ENCODE measurements around the gene TBC1D8. TPM values are rescaled to one million over a fixed set of nuclear protein-coding genes. Genes with fewer than 3 reads are reported as not detected.

Gene TBC1D8
- total RNA-seq, 1 experiment from 2014 or later: 51.7 TPM

DNA sequence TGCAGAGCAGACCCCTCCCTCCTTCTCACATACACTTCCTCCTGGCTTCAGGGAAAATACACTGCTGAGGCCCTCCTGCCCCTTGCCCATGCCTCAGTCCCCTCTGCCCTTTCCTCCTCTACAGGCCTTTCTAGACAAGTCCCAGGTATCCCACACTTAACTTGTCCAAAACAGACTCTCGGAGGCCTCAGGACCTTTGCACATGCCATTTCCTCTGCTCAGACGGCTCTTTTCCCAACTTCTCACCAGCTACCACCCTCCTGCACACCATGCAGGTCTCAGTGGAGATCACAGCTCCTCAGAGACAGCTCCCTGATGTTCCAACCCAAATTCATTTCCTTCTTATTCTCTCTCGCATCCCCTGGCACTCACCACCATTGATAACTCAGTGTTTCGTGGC is 11.7 kb downstream of the TBC1D8 start (continued):
- TF ChIP-seq, protein P1, sequence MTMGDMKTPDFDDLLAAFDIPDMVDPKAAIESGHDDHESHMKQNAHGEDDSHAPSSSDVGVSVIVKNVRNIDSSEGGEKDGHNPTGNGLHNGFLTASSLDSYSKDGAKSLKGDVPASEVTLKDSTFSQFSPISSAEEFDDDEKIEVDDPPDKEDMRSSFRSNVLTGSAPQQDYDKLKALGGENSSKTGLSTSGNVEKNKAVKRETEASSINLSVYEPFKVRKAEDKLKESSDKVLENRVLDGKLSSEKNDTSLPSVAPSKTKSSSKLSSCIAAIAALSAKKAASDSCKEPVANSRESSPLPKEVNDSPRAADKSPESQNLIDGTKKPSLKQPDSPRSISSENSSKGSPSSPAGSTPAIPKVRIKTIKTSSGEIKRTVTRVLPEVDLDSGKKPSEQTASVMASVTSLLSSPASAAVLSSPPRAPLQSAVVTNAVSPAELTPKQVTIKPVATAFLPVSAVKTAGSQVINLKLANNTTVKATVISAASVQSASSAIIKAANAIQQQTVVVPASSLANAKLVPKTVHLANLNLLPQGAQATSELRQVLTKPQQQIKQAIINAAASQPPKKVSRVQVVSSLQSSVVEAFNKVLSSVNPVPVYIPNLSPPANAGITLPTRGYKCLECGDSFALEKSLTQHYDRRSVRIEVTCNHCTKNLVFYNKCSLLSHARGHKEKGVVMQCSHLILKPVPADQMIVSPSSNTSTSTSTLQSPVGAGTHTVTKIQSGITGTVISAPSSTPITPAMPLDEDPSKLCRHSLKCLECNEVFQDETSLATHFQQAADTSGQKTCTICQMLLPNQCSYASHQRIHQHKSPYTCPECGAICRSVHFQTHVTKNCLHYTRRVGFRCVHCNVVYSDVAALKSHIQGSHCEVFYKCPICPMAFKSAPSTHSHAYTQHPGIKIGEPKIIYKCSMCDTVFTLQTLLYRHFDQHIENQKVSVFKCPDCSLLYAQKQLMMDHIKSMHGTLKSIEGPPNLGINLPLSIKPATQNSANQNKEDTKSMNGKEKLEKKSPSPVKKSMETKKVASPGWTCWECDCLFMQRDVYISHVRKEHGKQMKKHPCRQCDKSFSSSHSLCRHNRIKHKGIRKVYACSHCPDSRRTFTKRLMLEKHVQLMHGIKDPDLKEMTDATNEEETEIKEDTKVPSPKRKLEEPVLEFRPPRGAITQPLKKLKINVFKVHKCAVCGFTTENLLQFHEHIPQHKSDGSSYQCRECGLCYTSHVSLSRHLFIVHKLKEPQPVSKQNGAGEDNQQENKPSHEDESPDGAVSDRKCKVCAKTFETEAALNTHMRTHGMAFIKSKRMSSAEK (CRISPR knock-in tag; IDR thresholded peaks at IDR 0.05; ENCODE audit: borderline replicate concordance): no peak
- TF ChIP-seq, protein P2, sequence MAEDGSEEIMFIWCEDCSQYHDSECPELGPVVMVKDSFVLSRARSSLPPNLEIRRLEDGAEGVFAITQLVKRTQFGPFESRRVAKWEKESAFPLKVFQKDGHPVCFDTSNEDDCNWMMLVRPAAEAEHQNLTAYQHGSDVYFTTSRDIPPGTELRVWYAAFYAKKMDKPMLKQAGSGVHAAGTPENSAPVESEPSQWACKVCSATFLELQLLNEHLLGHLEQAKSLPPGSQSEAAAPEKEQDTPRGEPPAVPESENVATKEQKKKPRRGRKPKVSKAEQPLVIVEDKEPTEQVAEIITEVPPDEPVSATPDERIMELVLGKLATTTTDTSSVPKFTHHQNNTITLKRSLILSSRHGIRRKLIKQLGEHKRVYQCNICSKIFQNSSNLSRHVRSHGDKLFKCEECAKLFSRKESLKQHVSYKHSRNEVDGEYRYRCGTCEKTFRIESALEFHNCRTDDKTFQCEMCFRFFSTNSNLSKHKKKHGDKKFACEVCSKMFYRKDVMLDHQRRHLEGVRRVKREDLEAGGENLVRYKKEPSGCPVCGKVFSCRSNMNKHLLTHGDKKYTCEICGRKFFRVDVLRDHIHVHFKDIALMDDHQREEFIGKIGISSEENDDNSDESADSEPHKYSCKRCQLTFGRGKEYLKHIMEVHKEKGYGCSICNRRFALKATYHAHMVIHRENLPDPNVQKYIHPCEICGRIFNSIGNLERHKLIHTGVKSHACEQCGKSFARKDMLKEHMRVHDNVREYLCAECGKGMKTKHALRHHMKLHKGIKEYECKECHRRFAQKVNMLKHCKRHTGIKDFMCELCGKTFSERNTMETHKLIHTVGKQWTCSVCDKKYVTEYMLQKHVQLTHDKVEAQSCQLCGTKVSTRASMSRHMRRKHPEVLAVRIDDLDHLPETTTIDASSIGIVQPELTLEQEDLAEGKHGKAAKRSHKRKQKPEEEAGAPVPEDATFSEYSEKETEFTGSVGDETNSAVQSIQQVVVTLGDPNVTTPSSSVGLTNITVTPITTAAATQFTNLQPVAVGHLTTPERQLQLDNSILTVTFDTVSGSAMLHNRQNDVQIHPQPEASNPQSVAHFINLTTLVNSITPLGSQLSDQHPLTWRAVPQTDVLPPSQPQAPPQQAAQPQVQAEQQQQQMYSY (CRISPR knock-in tag; IDR thresholded peaks at IDR 0.05): no peak
- no peak for TF ChIP-seq SOX15 (CRISPR knock-in tag; IDR thresholded peaks at IDR 0.05)
- TF ChIP-seq, protein P3, sequence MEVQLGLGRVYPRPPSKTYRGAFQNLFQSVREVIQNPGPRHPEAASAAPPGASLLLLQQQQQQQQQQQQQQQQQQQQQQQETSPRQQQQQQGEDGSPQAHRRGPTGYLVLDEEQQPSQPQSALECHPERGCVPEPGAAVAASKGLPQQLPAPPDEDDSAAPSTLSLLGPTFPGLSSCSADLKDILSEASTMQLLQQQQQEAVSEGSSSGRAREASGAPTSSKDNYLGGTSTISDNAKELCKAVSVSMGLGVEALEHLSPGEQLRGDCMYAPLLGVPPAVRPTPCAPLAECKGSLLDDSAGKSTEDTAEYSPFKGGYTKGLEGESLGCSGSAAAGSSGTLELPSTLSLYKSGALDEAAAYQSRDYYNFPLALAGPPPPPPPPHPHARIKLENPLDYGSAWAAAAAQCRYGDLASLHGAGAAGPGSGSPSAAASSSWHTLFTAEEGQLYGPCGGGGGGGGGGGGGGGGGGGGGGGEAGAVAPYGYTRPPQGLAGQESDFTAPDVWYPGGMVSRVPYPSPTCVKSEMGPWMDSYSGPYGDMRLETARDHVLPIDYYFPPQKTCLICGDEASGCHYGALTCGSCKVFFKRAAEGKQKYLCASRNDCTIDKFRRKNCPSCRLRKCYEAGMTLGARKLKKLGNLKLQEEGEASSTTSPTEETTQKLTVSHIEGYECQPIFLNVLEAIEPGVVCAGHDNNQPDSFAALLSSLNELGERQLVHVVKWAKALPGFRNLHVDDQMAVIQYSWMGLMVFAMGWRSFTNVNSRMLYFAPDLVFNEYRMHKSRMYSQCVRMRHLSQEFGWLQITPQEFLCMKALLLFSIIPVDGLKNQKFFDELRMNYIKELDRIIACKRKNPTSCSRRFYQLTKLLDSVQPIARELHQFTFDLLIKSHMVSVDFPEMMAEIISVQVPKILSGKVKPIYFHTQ (CRISPR knock-in tag; IDR thresholded peaks at IDR 0.05): no peak

DNA sequence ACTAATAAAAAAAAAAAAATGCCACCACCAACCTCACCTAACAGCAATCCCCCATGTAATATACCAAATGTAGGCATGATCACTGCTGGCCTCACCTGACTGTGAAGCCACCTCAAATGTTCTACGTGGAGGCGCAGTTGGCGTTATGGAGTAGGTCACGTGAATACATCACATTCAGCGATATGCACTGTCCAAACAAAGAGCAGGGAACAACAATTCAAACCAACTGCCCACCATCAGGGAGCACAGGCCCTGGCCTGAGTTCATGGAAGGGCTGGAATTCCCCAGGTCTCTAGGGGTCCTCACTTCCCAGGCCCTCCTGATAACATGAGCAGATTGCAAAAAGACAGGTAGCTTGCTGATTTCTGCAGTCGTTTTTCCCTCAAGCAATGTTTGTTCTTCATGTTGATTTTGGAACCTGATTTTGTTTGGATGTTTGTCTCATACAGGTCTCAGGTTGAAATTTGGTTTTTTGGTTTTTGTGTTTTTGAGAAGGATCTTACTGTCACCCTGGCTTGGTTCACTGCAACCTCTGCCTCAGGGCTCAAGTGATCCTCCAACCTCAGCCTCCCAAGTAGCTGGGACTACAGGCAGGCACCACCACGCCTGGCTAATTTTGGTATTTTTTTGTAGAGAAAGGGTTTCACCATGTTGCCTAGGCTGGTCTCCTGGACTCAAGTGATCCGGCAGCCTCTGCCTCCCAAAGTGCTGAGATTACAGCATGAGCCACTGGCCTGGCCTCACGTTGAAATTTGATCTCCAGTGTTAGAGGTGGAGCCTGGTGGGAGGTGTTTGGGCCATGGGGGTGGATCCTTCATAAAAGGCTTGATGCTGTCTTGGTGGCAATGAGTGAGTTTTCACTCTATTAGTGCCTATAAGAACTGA is 15.5 kb downstream of the TBC1D8 start:
- Mint-ChIP-seq H3K4me3 (no peak overlapping the region), H3K27me3 (ENCODE audit: low read depth) (no peaks in the 10 kb centered on the region), H3K9me3 (peaks cover 4% of the 10 kb centered on the region; the same call in 1 of the 2 replicates), H3K27ac (peak overlapping the region; percentile 91; the same call in 1 of the 2 replicates), H3K4me1 (peaks cover 53% of the 10 kb centered on the region), H3K36me3 (no peaks in the 10 kb centered on the region)
- ChIA-PET CTCF (interaction anchor here (2.3 kb wide), 1 partner anchor 53 kb away, joined by 6 read pairs; no protein-coding TSS in a partner anchor), POLR2A (no interaction called here)
- peak; percentile 33 for DNase-seq (ENCODE audit: low spot score)
- peak; percentile 88 for ATAC-seq
- TF ChIP-seq, protein P4, sequence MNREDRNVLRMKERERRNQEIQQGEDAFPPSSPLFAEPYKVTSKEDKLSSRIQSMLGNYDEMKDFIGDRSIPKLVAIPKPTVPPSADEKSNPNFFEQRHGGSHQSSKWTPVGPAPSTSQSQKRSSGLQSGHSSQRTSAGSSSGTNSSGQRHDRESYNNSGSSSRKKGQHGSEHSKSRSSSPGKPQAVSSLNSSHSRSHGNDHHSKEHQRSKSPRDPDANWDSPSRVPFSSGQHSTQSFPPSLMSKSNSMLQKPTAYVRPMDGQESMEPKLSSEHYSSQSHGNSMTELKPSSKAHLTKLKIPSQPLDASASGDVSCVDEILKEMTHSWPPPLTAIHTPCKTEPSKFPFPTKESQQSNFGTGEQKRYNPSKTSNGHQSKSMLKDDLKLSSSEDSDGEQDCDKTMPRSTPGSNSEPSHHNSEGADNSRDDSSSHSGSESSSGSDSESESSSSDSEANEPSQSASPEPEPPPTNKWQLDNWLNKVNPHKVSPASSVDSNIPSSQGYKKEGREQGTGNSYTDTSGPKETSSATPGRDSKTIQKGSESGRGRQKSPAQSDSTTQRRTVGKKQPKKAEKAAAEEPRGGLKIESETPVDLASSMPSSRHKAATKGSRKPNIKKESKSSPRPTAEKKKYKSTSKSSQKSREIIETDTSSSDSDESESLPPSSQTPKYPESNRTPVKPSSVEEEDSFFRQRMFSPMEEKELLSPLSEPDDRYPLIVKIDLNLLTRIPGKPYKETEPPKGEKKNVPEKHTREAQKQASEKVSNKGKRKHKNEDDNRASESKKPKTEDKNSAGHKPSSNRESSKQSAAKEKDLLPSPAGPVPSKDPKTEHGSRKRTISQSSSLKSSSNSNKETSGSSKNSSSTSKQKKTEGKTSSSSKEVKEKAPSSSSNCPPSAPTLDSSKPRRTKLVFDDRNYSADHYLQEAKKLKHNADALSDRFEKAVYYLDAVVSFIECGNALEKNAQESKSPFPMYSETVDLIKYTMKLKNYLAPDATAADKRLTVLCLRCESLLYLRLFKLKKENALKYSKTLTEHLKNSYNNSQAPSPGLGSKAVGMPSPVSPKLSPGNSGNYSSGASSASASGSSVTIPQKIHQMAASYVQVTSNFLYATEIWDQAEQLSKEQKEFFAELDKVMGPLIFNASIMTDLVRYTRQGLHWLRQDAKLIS (CRISPR knock-in tag; IDR thresholded peaks at IDR 0.05; ENCODE audit: borderline replicate concordance): no peak
- TF ChIP-seq SMAD4 (CRISPR knock-in tag; IDR thresholded peaks at IDR 0.05) (no peak), EMX1 (CRISPR knock-in tag; IDR thresholded peaks at IDR 0.05) (no peak), ATF1 (CRISPR knock-in tag; IDR thresholded peaks at IDR 0.05) (no peak), ZNF317 (CRISPR knock-in tag; IDR thresholded peaks at IDR 0.05; ENCODE audit: borderline replicate concordance, low read depth) (no peak), ETV6 (CRISPR knock-in tag; IDR thresholded peaks at IDR 0.05) (no peak)
- TF ChIP-seq, protein P5, sequence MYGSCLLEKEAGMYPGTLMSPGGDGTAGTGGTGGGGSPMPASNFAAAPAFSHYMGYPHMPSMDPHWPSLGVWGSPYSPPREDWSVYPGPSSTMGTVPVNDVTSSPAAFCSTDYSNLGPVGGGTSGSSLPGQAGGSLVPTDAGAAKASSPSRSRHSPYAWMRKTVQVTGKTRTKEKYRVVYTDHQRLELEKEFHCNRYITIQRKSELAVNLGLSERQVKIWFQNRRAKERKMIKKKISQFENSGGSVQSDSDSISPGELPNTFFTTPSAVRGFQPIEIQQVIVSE (CRISPR knock-in tag; IDR thresholded peaks at IDR 0.05; ENCODE audit: borderline replicate concordance): no peak
- TF ChIP-seq, protein P6, sequence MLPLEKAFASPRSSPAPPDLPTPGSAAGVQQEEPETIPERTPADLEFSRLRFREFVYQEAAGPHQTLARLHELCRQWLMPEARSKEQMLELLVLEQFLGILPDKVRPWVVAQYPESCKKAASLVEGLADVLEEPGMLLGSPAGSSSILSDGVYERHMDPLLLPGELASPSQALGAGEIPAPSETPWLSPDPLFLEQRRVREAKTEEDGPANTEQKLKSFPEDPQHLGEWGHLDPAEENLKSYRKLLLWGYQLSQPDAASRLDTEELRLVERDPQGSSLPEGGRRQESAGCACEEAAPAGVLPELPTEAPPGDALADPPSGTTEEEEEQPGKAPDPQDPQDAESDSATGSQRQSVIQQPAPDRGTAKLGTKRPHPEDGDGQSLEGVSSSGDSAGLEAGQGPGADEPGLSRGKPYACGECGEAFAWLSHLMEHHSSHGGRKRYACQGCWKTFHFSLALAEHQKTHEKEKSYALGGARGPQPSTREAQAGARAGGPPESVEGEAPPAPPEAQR (CRISPR knock-in tag; IDR thresholded peaks at IDR 0.05): no peak
- TF ChIP-seq, protein P7, sequence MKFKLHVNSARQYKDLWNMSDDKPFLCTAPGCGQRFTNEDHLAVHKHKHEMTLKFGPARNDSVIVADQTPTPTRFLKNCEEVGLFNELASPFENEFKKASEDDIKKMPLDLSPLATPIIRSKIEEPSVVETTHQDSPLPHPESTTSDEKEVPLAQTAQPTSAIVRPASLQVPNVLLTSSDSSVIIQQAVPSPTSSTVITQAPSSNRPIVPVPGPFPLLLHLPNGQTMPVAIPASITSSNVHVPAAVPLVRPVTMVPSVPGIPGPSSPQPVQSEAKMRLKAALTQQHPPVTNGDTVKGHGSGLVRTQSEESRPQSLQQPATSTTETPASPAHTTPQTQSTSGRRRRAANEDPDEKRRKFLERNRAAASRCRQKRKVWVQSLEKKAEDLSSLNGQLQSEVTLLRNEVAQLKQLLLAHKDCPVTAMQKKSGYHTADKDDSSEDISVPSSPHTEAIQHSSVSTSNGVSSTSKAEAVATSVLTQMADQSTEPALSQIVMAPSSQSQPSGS (CRISPR knock-in tag; IDR thresholded peaks at IDR 0.05; ENCODE audit: borderline replicate concordance, low read depth): no peak
